Anterior cingulate cortex (tissue), 58 donors: ENCODE measurements around the gene CSNK2A1.

ENCODE experiments used
- DNase-seq, 58 donors: peaks; one replicate each; lab custom pipeline; 2025; lab: John Stamatoyannopoulos, UW

The CSNK2A1 gene

DNA sequence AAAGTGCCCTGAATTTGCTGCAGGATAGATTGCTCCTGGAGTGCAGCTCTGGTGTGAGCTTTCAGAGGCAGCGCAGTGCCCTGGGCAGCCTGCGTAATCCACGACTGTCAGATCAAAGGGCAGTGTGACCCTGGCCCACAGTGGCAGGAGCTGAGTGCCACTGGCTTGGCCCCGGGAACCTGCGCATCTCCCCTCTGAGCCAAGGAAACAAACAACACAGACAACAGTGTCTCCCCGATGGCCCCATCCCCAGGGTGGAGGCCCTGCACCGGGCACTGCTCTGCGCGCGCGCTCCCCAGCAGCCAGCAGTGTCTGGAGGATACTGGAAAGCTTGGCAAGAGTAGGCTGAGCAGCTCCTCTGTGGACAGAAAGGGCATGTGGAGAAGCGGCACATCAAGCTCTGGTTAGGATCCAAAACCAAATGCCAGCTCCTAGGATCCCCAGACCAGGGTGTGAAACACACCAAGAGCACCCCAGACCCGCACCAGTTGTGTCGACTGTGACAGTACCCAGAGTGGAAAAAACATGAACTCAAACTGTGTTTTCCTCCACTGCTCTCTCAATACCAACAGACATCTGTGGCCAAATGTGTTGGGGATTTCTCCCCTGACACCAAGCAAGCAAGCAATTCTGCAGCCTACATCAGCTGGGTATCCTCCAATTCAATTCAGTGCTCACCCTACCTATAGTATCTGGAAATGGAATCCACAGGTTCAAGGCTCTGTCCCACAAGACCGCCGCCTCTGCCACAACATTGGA lies 108.8 kb downstream of the CSNK2A1 start:
- DNase-seq: no peak

GRCh38 chr20:434221-434620 lies 109.4 kb downstream of the CSNK2A1 start:
- DNase-seq: no peak

DNA sequence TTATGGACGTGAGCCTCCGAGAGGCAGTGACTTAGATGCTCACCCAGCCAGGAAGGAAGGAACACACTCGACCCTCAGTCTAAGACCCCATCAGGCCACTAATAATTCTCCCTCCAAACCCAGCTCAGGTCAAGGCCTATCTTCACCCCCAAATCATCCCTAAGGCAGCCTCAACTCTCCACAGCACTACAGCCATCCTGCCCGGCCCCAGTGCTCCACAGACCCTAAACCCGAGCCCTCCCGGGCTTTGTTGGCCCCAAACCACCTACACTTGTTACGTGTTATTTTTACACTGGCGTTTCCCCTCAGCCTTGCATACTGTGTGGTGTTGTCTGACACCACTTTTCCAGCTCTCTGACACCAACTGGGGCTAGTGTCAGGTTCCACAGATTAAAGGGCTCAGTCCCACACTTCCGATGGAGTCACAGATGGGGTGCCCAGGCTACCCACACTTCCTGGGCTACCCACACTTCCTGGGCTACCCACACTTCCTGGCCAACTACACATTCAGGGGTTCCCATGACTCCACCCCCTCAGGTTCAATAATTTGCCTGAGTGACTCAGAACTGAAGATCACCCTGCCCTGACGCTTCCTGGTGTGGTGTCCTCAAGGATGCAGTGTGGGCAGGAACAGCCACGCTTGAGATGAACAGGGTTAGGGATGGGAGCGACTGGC lies 110.2 kb downstream of the CSNK2A1 start:
- no peak for DNase-seq

- DNase-seq: no peak
Measured at GRCh38 chr20:432677-433299, 110.8 kb downstream of the CSNK2A1 start.

DNA sequence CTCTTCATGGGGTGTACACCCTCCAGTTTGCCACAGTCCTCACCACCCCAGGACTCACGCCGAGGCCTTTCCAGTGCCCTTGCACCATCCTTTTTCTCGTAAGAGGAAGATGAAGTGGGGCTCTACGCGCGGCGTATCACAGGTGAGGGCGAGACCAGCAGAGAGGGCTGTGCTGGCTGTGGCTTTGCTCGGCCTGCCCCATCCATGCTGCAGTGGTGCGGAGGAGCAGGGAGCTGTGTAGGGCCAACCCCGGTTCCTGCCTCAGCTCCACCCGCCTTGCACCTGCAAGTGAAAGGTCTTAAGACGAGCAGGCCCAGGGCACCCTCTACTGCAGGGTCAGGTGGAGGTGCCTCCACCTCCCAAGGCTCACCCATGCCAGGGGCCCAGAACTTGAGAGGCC lies 111.4 kb downstream of the CSNK2A1 start:
- DNase-seq: no peak

- peak; percentile 8 to 88 (median 70) for DNase-seq
Measured at GRCh38 chr20:431012-431904, 112.3 kb downstream of the CSNK2A1 start.

- DNase-seq: no peak
Measured at GRCh38 chr20:430091-430999, 113.2 kb downstream of the CSNK2A1 start.

- DNase-seq: no peak
Measured at GRCh38 chr20:428658-429200, 114.9 kb downstream of the CSNK2A1 start.

- no peak for DNase-seq
Measured at GRCh38 chr20:427849-428657, 115.5 kb downstream of the CSNK2A1 start.

DNA sequence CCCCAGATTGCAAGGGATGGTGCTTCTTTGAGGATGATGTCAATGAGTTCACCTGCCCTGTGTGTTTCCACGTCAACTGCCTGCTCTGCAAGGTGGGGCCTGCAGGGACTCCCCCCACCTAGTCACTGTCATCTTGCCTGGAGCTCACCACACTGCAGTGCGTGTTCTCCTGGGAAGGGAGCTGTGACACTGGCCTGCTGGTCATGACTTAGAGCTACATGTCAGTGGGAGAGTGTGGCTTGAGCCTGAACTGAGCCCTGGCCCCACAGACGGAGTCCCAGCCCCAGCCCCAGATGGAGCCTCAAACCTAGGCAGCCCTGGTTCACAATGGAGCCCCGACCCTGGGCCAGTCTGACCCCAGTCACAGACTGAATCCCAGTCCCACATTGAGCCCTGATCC lies 116.2 kb downstream of the CSNK2A1 start:
- no peak for DNase-seq

- DNase-seq: no peak
Measured at GRCh38 chr20:426566-426965, 117.0 kb downstream of the CSNK2A1 start.
